Measurements from ENCODE around the gene FMNL3. TPM values are rescaled to one million over a fixed set of nuclear protein-coding genes. Genes with fewer than 3 reads are reported as not detected.
"Not testable (repeated sequence)": the region's sequence is repeated elsewhere in the genome, so short reads cannot be mapped to it uniquely, and the experiment has no call there.

FMNL3 gene
- total RNA-seq, 1 donor from 2014 or later: 19.2 TPM

DNA sequence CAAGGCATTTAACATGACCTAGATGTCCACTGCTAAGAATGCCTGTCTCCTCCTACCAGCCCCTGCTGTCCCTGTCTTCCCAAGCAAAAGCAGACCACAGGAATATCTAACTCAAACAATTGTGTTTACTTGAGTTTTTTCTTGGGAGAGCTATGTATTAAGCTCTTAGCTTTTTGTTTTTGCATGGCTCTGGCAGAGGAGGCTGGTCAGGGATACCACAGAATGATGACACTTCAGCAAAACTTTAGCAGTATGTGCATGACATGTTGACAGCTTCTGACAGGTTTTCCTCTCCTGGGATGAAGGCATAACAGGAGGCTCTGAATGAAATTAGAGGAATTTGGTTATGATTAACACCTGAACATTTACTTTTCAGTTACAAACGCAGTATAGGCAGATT is 41.1 kb upstream of the FMNL3 start:
- Mint-ChIP-seq H3K4me3 (no peak overlapping the region), H3K27me3 (ENCODE audit: low read depth) (no peaks in the 10 kb centered on the region), H3K4me1 (peaks cover 23% of the 10 kb centered on the region), H3K36me3 (peaks cover 6% of the 10 kb centered on the region), H3K27ac (peak overlapping the region; percentile 9), H3K9me3 (no peaks in the 10 kb centered on the region)
- no peak for TF ChIP-seq CTCF (IDR thresholded peaks at IDR 0.05; ENCODE audit: unreplicated experiment)
- DNase-seq (ENCODE audit: low spot score in 2 of 2, unreplicated experiment in 2 of 2): no peak

DNA sequence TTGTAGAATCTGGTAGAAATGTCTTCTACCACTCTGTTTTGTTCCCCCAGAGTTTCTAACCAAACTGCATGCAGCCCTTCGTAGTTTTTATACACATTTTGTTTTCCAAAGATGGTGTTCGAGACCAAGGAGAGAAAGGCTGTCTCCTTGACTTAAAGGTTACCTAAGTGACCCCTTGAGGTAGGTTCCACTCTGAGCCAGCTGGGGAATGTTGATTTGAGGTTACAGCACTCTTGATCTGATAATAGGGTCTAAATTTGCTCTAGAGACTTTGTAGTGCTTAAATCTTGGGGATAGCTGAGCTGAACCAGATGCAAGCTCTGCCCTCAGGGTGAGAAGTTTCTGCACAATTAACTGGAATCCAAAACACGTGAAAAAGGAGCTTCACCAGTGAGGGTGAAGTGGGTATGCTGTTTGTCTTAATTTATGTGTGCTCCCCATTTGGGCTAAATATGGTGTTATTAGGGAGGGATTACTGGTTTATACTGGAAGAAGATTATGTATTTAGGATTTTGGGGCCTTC is 37.2 kb upstream of the FMNL3 start:
- Mint-ChIP-seq H3K27me3 (ENCODE audit: low read depth) (no peaks in the 10 kb centered on the region), H3K4me1 (peaks cover 32% of the 10 kb centered on the region), H3K9me3 (no peaks in the 10 kb centered on the region), H3K4me3 (no peak overlapping the region), H3K36me3 (peaks cover 6% of the 10 kb centered on the region), H3K27ac (peak overlapping the region; percentile 52)
- TF ChIP-seq CTCF (IDR thresholded peaks at IDR 0.05; ENCODE audit: unreplicated experiment): no peak
- no peak for DNase-seq (ENCODE audit: low spot score in 2 of 2, unreplicated experiment in 2 of 2)

GRCh38 chr12:49741882-49742620 is 34.8 kb upstream of the FMNL3 start:
- H3K9me3 Mint-ChIP-seq: no peaks in the 10 kb centered on the region
- peak; percentile 46 to 74 for DNase-seq (ENCODE audit: low spot score in 2 of 2, unreplicated experiment in 2 of 2)
- H3K36me3 Mint-ChIP-seq: peaks cover 6% of the 10 kb centered on the region
- H3K27ac Mint-ChIP-seq: peak overlapping the region; percentile 99
- peaks cover 30% of the 10 kb centered on the region for H3K4me1 Mint-ChIP-seq
- no peak for TF ChIP-seq CTCF (IDR thresholded peaks at IDR 0.05; ENCODE audit: unreplicated experiment)
- H3K27me3 Mint-ChIP-seq (ENCODE audit: low read depth): peaks cover 2% of the 10 kb centered on the region
- H3K4me3 Mint-ChIP-seq: peak overlapping the region; percentile 93

DNA sequence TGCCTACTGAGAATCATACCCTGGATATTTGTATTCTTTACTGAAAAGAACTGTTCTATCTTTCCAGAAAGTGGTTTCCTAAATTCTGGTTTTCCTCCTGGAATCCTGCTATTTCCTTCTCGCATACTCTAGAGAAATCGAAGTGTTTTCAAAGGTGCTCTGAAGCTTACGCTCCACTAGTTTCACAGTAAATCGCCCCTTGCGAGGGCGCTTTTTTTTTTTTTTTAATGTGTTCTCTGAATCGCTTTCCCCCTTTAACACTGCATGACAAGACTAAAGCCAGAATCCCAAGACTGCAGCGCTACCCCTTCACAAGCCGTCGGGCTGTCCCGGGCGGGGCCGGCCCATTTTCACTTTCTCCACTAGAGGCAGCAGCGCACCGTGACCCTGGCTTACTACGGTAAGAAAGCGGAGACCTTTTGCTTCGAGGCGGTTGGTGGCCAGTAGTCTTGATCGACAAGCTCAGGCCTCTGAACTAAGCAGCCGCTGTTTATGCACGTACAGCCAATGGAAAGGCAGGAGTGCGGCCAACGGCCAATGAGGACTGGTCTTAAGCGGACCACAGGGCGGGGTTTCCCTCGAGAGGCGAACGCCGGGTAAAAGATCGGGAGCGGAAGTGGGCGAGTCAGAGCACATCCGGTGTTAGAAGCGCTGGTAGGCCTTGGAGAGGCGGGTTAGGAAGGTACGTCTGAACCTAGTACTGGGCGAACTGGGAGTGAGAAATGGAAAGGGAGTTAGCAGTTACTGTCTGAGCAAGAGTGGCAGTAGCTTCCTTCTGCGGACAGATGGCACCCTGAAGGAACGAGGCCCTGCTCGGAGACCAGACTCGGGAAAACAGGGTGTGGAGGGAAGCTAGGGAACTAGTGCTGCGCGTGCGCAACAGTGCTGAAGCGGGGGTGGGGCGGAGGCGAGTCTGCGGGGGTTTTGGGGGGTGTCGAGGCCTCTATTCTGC is 34.0 kb upstream of the FMNL3 start, which contains the start of gene TMBIM6:
TMBIM6 (plus strand) TSS at position 628 of the 952 bp plus-strand sequence. CDS start 10,937 bp downstream, outside the sequence.
- Mint-ChIP-seq H3K27me3 (ENCODE audit: low read depth) (peaks cover 6% of the 10 kb centered on the region), H3K4me3 (peak within 1 kb of the TSS; percentile 93), H3K4me1 (peaks cover 30% of the 10 kb centered on the region), H3K27ac (peak within 1 kb of the TSS; percentile 99), H3K36me3 (peaks cover 2% of the 10 kb centered on the region), H3K9me3 (no peaks in the 10 kb centered on the region)
- DNase-seq (ENCODE audit: low spot score in 2 of 2, unreplicated experiment in 2 of 2): peak; percentile 93 to 94
- TF ChIP-seq CTCF (IDR thresholded peaks at IDR 0.05; ENCODE audit: unreplicated experiment): peak; percentile 88

DNA sequence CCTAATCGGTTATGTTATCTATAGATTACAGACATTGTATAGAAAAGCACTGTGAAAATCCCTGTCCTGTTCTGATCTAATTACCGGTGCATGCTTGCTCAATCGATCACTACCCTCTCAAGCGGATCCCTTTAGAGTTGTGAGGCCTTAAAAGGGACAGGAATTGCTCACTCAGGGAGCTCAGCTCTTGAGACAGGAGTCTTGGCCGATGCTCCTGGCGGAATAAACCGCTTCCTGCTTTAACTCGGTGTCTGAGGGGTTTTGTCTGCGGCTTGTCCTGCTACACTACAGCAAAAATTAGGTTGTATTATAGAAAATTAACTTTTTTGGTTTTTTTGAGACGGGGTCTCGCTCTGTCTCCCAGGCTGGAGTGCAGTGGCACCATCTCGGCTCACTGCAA is 33.1 kb upstream of the FMNL3 start:
- H3K9me3 Mint-ChIP-seq; H3K36me3 Mint-ChIP-seq; H3K27me3 Mint-ChIP-seq (ENCODE audit: low read depth); DNase-seq (ENCODE audit: low spot score in 2 of 2, unreplicated experiment in 2 of 2); H3K4me3 Mint-ChIP-seq; H3K27ac Mint-ChIP-seq: not testable (repeated sequence)
- peaks cover 30% of the 10 kb centered on the region for H3K4me1 Mint-ChIP-seq

- H3K4me1 Mint-ChIP-seq: peaks cover 21% of the 10 kb centered on the region
- H3K36me3 Mint-ChIP-seq; H3K27me3 Mint-ChIP-seq (ENCODE audit: low read depth); H3K4me3 Mint-ChIP-seq; DNase-seq (ENCODE audit: low spot score in 2 of 2, unreplicated experiment in 2 of 2); H3K27ac Mint-ChIP-seq; H3K9me3 Mint-ChIP-seq: not testable (repeated sequence)
Measured at GRCh38 chr12:49738721-49739120, 31.5 kb upstream of the FMNL3 start.

GRCh38 chr12:49734900-49735299 is 27.7 kb upstream of the FMNL3 start:
- H3K36me3 Mint-ChIP-seq; H3K4me3 Mint-ChIP-seq; H3K4me1 Mint-ChIP-seq; H3K9me3 Mint-ChIP-seq; H3K27ac Mint-ChIP-seq; DNase-seq (ENCODE audit: low spot score in 2 of 2, unreplicated experiment in 2 of 2): not testable (repeated sequence)
- peaks cover 19% of the 10 kb centered on the region for H3K27me3 Mint-ChIP-seq (ENCODE audit: low read depth)
